HEK293 (cell line): ENCODE data around the gene PRPSAP2.

Experiments used
- CTCF ChIA-PET: fragments of 350-600 bp; formaldehyde crosslinking; extraction: SDS; loops from one replicate; lab custom pipeline; 2021; ENCODE audit warnings: antibody characterized with exemption; lab: Yijun Ruan, JAX
- POLR2A ChIA-PET: fragments of 300-600 bp; formaldehyde crosslinking; extraction: SDS; loops from one replicate; lab custom pipeline; 2020; ENCODE audit warnings: antibody characterized with exemption, inconsistent platforms; lab: Yijun Ruan, JAX
- H3K27ac ChIP-seq: fragments of 200-500 bp; sonication (Bioruptor generic); 2 replicates; pipeline ENCODE4 v1.5.1; 2014; ENCODE audit warnings: low read depth, low read length, control low read depth, inconsistent platforms; ENCODE audit errors: extremely low read depth
- H3K36me3 ChIP-seq, 2 experiments: fragments of 200-500 bp in 1 of 2; sonication (Bioruptor generic) in 1 of 2; 1 replicate in 1 of 2; 2 replicates in 1 of 2; pipeline ENCODE4 v1.5.1; 2014 to 2017; ENCODE audit warnings: inconsistent platforms in 2 of 2, low read length in 2 of 2; ENCODE audit not compliant: control insufficient read depth in 2 of 2, insufficient read depth in 1 of 2
- H3K4me1 ChIP-seq: fragments of 200-500 bp; sonication (Bioruptor generic); 2 replicates; pipeline ENCODE4 v1.5.1; 2014; ENCODE audit warnings: mild to moderate bottlenecking, low read length, inconsistent platforms; ENCODE audit not compliant: control insufficient read depth, insufficient read depth
- H3K4me3 ChIP-seq: 2 replicates; pipeline ENCODE4 v1.5.1; 2011; ENCODE audit warnings: low read depth, mild to moderate bottlenecking, control low read depth, low read length, moderate library complexity
- H3K9me3 ChIP-seq: fragments of 200-500 bp; sonication (Bioruptor generic); 2 replicates; pipeline ENCODE4 v1.5.1; 2014; ENCODE audit warnings: low read depth, low read length, inconsistent platforms; ENCODE audit not compliant: control insufficient read depth, insufficient read depth
- HOXD13 ChIP-seq: sonication (generic); formaldehyde crosslinking; IDR thresholded peaks from 2 replicates; pipeline ENCODE4 v1.8.0; 2022; ENCODE audit warnings: missing genetic modification reagents, borderline replicate concordance
- KLF16 ChIP-seq: fragments of 450-650 bp; formaldehyde crosslinking; IDR thresholded peaks from 2 replicates; pipeline ENCODE4 v1.5.1; 2017; ENCODE audit warnings: missing biosample characterization, missing genetic modification characterization
- KLF9 ChIP-seq: fragments of 450-650 bp; formaldehyde crosslinking; IDR thresholded peaks from 2 replicates; pipeline ENCODE4 v1.5.1; 2016; ENCODE audit warnings: missing biosample characterization, missing genetic modification characterization, low read depth
- PATZ1 ChIP-seq: fragments of 450-650 bp; formaldehyde crosslinking; IDR thresholded peaks from 2 replicates; pipeline ENCODE4 v1.5.1; 2016; ENCODE audit warnings: missing biosample characterization, missing genetic modification characterization
- PBX3 ChIP-seq: sonication (generic); formaldehyde crosslinking; IDR thresholded peaks from 2 replicates; pipeline ENCODE4 v1.8.1; 2022; ENCODE audit warnings: mild to moderate bottlenecking, moderate library complexity, missing genetic modification reagents
- ZEB2 ChIP-seq: fragments of 450-650 bp; formaldehyde crosslinking; IDR thresholded peaks from 2 replicates; pipeline ENCODE4 v1.5.1; 2016; ENCODE audit warnings: missing biosample characterization, missing genetic modification characterization
- ZFP3 ChIP-seq: fragments of 450-650 bp; formaldehyde crosslinking; IDR thresholded peaks from 2 replicates; pipeline ENCODE4 v1.5.1; 2016; ENCODE audit warnings: low read depth, missing biosample characterization, missing genetic modification characterization
- ZNF10 ChIP-seq: fragments of 450-650 bp; formaldehyde crosslinking; IDR thresholded peaks from 2 replicates; pipeline ENCODE4 v1.5.1; 2017; ENCODE audit warnings: missing biosample characterization, missing genetic modification characterization
- ZNF280C ChIP-seq: fragments of 450-650 bp; formaldehyde crosslinking; IDR thresholded peaks from 2 replicates; pipeline ENCODE4 v1.5.1; 2016; ENCODE audit warnings: missing biosample characterization, missing genetic modification characterization
- ZNF341 ChIP-seq: fragments of 450-650 bp; formaldehyde crosslinking; IDR thresholded peaks from 2 replicates; pipeline ENCODE4; 2016; ENCODE audit warnings: low read depth, missing biosample characterization, missing genetic modification characterization
- ZNF354C ChIP-seq: fragments of 450-650 bp; formaldehyde crosslinking; IDR thresholded peaks from 2 replicates; pipeline ENCODE4 v1.5.1; 2016; ENCODE audit warnings: missing biosample characterization, missing genetic modification characterization, low read depth, borderline replicate concordance
- ZNF624 ChIP-seq: fragments of 450-650 bp; formaldehyde crosslinking; IDR thresholded peaks from 2 replicates; pipeline ENCODE4 v1.5.1; 2017; ENCODE audit warnings: missing biosample characterization, missing genetic modification characterization
- ZNF660 ChIP-seq: fragments of 450-650 bp; IDR thresholded peaks from 2 replicates; pipeline ENCODE4 v1.5.1; 2018; ENCODE audit warnings: missing biosample characterization, mild to moderate bottlenecking, missing genetic modification characterization
- ZNF707 ChIP-seq: fragments of 450-650 bp; formaldehyde crosslinking; IDR thresholded peaks from 2 replicates; pipeline ENCODE4 v1.5.1; 2016; ENCODE audit warnings: missing biosample characterization, missing genetic modification characterization
- ZSCAN18 ChIP-seq: fragments of 450-650 bp; formaldehyde crosslinking; IDR thresholded peaks from 2 replicates; pipeline ENCODE4 v1.5.1; 2016; ENCODE audit warnings: missing biosample characterization, missing genetic modification characterization
- TF ChIP-seq, protein P1 (sequence below): fragments of 450-650 bp; formaldehyde crosslinking; IDR thresholded peaks from 2 replicates; pipeline ENCODE4 v1.5.1; 2017; ENCODE audit warnings: missing biosample characterization, missing genetic modification characterization
- TF ChIP-seq, protein P2 (sequence below): fragments of 450-650 bp; formaldehyde crosslinking; IDR thresholded peaks from 2 replicates; pipeline ENCODE4 v1.5.1; 2016; ENCODE audit warnings: missing biosample characterization, missing genetic modification characterization

Gene PRPSAP2

DNA sequence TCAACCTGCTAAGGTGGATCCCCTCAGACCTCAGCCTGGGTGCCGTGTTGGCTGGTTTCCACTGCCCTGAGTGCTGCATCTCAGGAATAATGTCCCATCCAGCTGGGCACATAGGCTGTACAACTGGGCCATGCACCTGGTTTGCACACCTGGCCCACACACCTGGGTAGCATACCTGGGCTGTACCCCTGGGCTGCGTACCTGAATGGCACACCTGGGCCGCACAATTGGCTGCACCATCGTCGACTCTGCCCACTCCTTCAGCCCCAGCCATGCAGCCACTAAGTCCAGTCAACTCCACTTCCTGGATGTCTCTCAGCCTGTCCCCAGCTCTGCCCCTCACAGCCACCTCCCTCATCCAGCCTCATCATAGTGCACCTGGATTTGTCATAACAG lies 101.9 kb downstream of the PRPSAP2 start:
- Histone ChIP-seq H3K36me3 (no peaks in the 10 kb centered on the region), H3K9me3 (no peaks in the 10 kb centered on the region), H3K27ac (no peak overlapping the region), H3K4me1 (no peaks in the 10 kb centered on the region), H3K4me3 (no peak overlapping the region)
- POLR2A ChIA-PET: no interaction called here
- CTCF ChIA-PET: interaction anchor here (0.7 to 3.7 kb wide), 7 partner anchors 11 to 600 kb away, joined by 3 to 31 read pairs (median 13); partner anchors contain the start of gene FAM83G
- TF ChIP-seq ZEB2 (tag by site-specific recombination): peak; percentile 72
- no peak for TF ChIP-seq ZNF280C (tag by site-specific recombination)
- TF ChIP-seq ZNF660 (tag by site-specific recombination): no peak

- POLR2A ChIA-PET: interaction anchor here (1.0 kb wide), 1 partner anchor 173 kb away, joined by 3 read pairs; no protein-coding TSS in a partner anchor
- no peaks in the 10 kb centered on the region for H3K4me1 ChIP-seq
- TF ChIP-seq ZNF707 (tag by site-specific recombination): no peak
- TF ChIP-seq, protein P1, sequence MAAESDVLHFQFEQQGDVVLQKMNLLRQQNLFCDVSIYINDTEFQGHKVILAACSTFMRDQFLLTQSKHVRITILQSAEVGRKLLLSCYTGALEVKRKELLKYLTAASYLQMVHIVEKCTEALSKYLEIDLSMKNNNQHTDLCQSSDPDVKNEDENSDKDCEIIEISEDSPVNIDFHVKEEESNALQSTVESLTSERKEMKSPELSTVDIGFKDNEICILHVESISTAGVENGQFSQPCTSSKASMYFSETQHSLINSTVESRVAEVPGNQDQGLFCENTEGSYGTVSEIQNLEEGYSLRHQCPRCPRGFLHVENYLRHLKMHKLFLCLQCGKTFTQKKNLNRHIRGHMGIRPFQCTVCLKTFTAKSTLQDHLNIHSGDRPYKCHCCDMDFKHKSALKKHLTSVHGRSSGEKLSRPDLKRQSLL (tag by site-specific recombination): no peak
- no peak for TF ChIP-seq HOXD13 (CRISPR knock-in tag)
- TF ChIP-seq ZNF624 (tag by site-specific recombination): no peak
- TF ChIP-seq ZFP3 (tag by site-specific recombination): no peak
- TF ChIP-seq ZEB2 (tag by site-specific recombination): no peak
- no peak for TF ChIP-seq KLF9 (tag by site-specific recombination)
- no peak for TF ChIP-seq KLF16
- TF ChIP-seq ZNF354C (tag by site-specific recombination): no peak
- no peak for TF ChIP-seq ZNF10 (tag by site-specific recombination)
- TF ChIP-seq, protein P2, sequence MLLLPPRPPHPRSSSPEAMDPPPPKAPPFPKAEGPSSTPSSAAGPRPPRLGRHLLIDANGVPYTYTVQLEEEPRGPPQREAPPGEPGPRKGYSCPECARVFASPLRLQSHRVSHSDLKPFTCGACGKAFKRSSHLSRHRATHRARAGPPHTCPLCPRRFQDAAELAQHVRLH (tag by site-specific recombination): no peak
Measured at GRCh38 chr17:18960241-18960665, 102.3 kb downstream of the PRPSAP2 start.

GRCh38 chr17:18960803-18961511 lies 103.0 kb downstream of the PRPSAP2 start:
- ChIA-PET POLR2A (interaction anchor here (0.8 to 1.0 kb wide), 3 partner anchors 9 to 174 kb away, joined by 3 read pairs; no protein-coding TSS in a partner anchor), CTCF (interaction anchor here (0.6 to 3.7 kb wide), 35 partner anchors 9 to 770 kb away, joined by 3 to 31 read pairs (median 5); partner anchors contain the start of genes FAM83G and SLC5A10)
- no peaks in the 10 kb centered on the region for H3K4me1 ChIP-seq
- no peak overlapping the region for H3K4me3 ChIP-seq
- H3K9me3 ChIP-seq: no peaks in the 10 kb centered on the region
- no peaks in the 10 kb centered on the region for H3K36me3 ChIP-seq
- no peak overlapping the region for H3K27ac ChIP-seq
- peak; percentile 39; the same call in 1 of the 2 replicates for TF ChIP-seq PATZ1 (tag by site-specific recombination)
- TF ChIP-seq, protein P1 (tag by site-specific recombination): no peak
- no peak for TF ChIP-seq PBX3 (CRISPR knock-in tag)
- TF ChIP-seq ZSCAN18: no peak
- TF ChIP-seq ZNF341: no peak

More at GRCh38 chr17:18960241-18960665, 102.3 kb downstream of the PRPSAP2 start:
- Histone ChIP-seq H3K36me3 (no peaks in the 10 kb centered on the region), H3K9me3 (no peaks in the 10 kb centered on the region), H3K27ac (no peak overlapping the region), H3K4me3 (no peak overlapping the region)
- CTCF ChIA-PET: interaction anchor here (0.6 to 3.7 kb wide), 15 partner anchors 8 to 600 kb away, joined by 3 to 31 read pairs (median 9); partner anchors contain the start of genes FAM83G and SLC5A10
